HG03460 (cell line): ENCODE data around the gene PAIP2B.
"Not testable (repeated sequence)": the region's sequence is repeated elsewhere in the genome, so short reads cannot be mapped to it uniquely, and the experiment has no call there.

Experiments used
- ATAC-seq: cut with Tn5 transposase; IDR thresholded peaks from one replicate; pipeline ENCODE4 v1.9.1; 2021; ENCODE audit not compliant: unreplicated experiment

The PAIP2B gene

GRCh38 chr2:71220743-71221142, 6.2 kb downstream of the PAIP2B start:
- no peak for ATAC-seq

- ATAC-seq: no peak
These were observed 10.4 kb downstream of the PAIP2B start for GRCh38 chr2:71216501-71216900.

- ATAC-seq: no peak
These were observed 11.5 kb downstream of the PAIP2B start for GRCh38 chr2:71215447-71215846.

GRCh38 chr2:71212336-71212735, 14.6 kb downstream of the PAIP2B start:
- ATAC-seq: no peak

GRCh38 chr2:71210292-71210691, 16.6 kb downstream of the PAIP2B start:
- no peak for ATAC-seq

- no peak for ATAC-seq
These were observed 18.1 kb downstream of the PAIP2B start for GRCh38 chr2:71208756-71209155.

- no peak for ATAC-seq
These were observed 19.3 kb downstream of the PAIP2B start for GRCh38 chr2:71207601-71208000.

GRCh38 chr2:71206271-71206670, 20.6 kb downstream of the PAIP2B start:
- ATAC-seq: no peak

- no peak for ATAC-seq
These were observed 35.3 kb downstream of the PAIP2B start for GRCh38 chr2:71191570-71191943.

GRCh38 chr2:71190656-71191569, 36.0 kb downstream of the PAIP2B start:
- no peak for ATAC-seq

GRCh38 chr2:71187589-71187988, 39.3 kb downstream of the PAIP2B start:
- ATAC-seq: no peak

GRCh38 chr2:71186973-71187372, 39.9 kb downstream of the PAIP2B start:
- no peak for ATAC-seq

GRCh38 chr2:71183306-71184115, 43.4 kb downstream of the PAIP2B start:
- not testable (repeated sequence) for ATAC-seq

GRCh38 chr2:71181316-71181715, 45.6 kb downstream of the PAIP2B start:
- no peak for ATAC-seq

- not testable (repeated sequence) for ATAC-seq
These were observed 48.1 kb downstream of the PAIP2B start for GRCh38 chr2:71178836-71179235.

GRCh38 chr2:71174207-71174606, 52.7 kb downstream of the PAIP2B start:
- no peak for ATAC-seq

GRCh38 chr2:71173096-71173495, 53.8 kb downstream of the PAIP2B start:
- no peak for ATAC-seq

- ATAC-seq: no peak
These were observed 60.1 kb downstream of the PAIP2B start for GRCh38 chr2:71166812-71167211.

- no peak for ATAC-seq
These were observed 69.6 kb downstream of the PAIP2B start for GRCh38 chr2:71157124-71157793.

GRCh38 chr2:71156573-71156972, 70.3 kb downstream of the PAIP2B start:
- ATAC-seq: no peak

- ATAC-seq: no peak
These were observed 71.1 kb downstream of the PAIP2B start for GRCh38 chr2:71155846-71156245.
